Fibroblast of the aortic adventitia (primary cell): ENCODE data around the gene AFF3. TPM values are rescaled to one million over a fixed set of nuclear protein-coding genes. Genes with fewer than 3 reads are reported as not detected.
A peak's percentile ranks its signal among the peaks of the same experiment; 100 is the strongest.

Source experiments
- DNase-seq: peaks from one replicate; pipeline ENCODE4 v3.0.0-alpha.2; 2010; ENCODE audit warnings: low read depth
- H3K4me3 ChIP-seq: 2 replicates; pipeline ENCODE4 v1.5.1; 2011; ENCODE audit warnings: low read depth, mild to moderate bottlenecking, control low read depth, low read length, moderate library complexity
- total RNA-seq: library from RNA; depleted of rRNA; stranded (reverse); fragments of >200 nt; gene quantifications from 2 replicates; pipeline ENCODE4 v1.2.3, GENCODE V29; 2012; ENCODE audit warnings: low replicate concordance
- TF ChIP-seq, protein P1 (sequence below): IDR thresholded peaks from 2 replicates; pipeline ENCODE4 v1.5.1; 2011; ENCODE audit warnings: mild to moderate bottlenecking, low read length, control low read depth, inconsistent platforms; ENCODE audit not compliant: insufficient read depth

The AFF3 gene
- total RNA-seq, 1 donor, result 4.2 TPM

DNA sequence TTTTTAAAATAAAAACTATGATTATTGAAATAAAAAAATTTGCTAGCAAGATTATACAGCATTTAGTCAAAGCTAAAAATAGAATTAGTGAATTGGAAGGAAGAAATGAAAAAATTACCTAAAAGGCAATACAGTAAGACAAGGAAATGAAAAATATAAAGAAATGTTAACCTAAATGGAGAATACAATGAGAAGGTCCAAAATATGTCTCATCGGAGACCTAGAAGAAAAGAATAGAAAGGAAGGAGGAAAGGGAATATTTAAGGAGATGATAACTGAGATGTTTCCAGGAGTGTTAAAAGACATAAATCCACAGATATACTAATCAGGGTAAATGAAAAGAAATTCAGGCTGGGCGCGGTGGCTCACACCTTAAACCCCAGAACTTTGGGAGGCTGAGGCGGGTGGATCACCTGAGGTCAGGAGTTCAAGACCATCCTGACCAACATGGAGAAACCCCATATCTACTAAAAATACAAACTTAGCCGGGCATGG, 78.9 kb downstream of the AFF3 start:
- no peak overlapping the region for H3K4me3 ChIP-seq
- DNase-seq, result no peak
- TF ChIP-seq, protein P1, sequence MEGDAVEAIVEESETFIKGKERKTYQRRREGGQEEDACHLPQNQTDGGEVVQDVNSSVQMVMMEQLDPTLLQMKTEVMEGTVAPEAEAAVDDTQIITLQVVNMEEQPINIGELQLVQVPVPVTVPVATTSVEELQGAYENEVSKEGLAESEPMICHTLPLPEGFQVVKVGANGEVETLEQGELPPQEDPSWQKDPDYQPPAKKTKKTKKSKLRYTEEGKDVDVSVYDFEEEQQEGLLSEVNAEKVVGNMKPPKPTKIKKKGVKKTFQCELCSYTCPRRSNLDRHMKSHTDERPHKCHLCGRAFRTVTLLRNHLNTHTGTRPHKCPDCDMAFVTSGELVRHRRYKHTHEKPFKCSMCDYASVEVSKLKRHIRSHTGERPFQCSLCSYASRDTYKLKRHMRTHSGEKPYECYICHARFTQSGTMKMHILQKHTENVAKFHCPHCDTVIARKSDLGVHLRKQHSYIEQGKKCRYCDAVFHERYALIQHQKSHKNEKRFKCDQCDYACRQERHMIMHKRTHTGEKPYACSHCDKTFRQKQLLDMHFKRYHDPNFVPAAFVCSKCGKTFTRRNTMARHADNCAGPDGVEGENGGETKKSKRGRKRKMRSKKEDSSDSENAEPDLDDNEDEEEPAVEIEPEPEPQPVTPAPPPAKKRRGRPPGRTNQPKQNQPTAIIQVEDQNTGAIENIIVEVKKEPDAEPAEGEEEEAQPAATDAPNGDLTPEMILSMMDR, result no peak

DNA sequence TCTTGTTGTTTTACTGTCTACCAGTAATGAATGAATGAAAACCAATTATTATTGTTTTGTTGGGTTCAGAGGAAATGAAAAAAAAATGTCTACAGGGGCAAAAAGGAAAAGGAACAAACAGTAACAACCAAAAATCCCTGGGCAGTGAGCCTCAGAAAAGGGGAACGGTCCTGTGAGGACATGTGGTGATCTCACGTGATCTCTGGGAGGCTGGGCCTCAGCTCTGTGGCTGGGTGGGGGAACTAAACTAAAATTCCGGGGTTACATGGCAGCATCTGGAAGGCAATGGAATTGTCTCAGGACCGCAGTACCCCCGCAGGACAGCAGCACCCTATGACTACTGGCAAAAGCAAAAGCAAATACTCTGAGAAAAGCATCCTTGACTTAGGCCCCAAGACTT, 80.1 kb downstream of the AFF3 start:
- no peak for DNase-seq
- TF ChIP-seq, protein P1, result no peak

GRCh38 chr2:100060875-100061274, 81.5 kb downstream of the AFF3 start:
- no peak overlapping the region for H3K4me3 ChIP-seq
- no peak for DNase-seq
- TF ChIP-seq, protein P1, result no peak

More for the DNA sequence above, 80.1 kb downstream of the AFF3 start:
- no peak overlapping the region for H3K4me3 ChIP-seq

DNA sequence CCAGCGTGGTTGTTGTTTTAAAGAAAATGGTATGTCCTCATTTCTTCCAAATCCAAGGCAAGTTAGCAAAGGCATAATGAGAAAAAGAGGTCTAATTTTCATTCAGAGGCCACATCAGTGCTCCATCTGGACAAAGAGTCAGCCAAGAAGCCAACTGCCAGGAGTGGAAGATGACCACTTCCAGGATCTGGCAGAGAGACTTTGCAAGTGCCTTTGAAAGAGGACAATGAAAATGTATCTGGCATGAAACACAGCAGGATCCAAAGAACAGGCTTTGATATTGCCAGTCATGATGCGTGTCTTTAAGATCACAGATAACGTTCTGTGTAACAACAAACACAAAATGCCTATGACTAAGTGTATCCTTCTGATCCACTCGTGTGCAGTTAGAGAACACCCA, 82.8 kb downstream of the AFF3 start:
- TF ChIP-seq, protein P1, result no peak
- no peak overlapping the region for H3K4me3 ChIP-seq
- no peak for DNase-seq

DNA sequence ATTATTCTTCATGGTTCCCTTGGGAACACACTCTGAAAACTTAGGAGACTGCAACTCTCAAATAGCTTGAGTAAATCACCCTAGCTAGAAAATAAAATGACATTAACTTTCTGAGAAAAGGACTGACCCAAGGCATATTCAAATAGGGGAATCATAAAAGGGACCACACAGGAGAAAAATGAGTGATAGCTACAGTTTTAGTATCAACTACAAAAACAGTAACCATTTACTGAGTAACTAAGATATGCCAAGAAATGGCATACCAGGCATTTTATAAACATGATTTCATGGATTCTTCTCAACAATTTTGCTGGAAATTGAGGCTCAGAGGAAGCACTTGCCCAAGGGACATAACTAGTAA, 84.5 kb downstream of the AFF3 start:
- DNase-seq, result peak; percentile 2
- no peak overlapping the region for H3K4me3 ChIP-seq
- TF ChIP-seq, protein P1, result no peak

DNA sequence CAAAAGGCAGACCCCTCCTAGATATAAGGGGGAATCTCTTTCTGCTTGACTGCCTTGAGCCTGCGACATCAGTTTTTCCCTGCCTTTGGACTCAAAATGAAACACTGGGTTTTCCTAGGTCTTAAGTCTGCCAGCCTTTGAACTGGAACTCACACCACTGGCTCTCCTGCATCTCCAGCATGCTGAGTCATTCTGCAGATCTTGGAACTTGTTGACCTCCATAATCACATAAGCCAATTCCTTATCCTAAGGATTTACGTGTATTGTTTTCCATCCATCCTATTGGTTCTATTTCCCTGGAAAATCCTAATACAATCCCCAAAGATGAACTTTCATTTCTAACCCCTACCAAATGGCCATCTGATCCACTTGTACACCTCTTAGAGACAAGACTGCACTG, 88.0 kb downstream of the AFF3 start:
- TF ChIP-seq, protein P1, result no peak
- no peak for DNase-seq
- H3K4me3 ChIP-seq, result no peak overlapping the region
